GM18502 (cell line): ENCODE data around the gene HHIPL2.

Experiments
- ATAC-seq: cut with Tn5 transposase; IDR thresholded peaks from one replicate; pipeline ENCODE4 v1.9.1; 2021; ENCODE audit warnings: mild to moderate bottlenecking; ENCODE audit not compliant: unreplicated experiment, poor library complexity

The HHIPL2 gene

DNA sequence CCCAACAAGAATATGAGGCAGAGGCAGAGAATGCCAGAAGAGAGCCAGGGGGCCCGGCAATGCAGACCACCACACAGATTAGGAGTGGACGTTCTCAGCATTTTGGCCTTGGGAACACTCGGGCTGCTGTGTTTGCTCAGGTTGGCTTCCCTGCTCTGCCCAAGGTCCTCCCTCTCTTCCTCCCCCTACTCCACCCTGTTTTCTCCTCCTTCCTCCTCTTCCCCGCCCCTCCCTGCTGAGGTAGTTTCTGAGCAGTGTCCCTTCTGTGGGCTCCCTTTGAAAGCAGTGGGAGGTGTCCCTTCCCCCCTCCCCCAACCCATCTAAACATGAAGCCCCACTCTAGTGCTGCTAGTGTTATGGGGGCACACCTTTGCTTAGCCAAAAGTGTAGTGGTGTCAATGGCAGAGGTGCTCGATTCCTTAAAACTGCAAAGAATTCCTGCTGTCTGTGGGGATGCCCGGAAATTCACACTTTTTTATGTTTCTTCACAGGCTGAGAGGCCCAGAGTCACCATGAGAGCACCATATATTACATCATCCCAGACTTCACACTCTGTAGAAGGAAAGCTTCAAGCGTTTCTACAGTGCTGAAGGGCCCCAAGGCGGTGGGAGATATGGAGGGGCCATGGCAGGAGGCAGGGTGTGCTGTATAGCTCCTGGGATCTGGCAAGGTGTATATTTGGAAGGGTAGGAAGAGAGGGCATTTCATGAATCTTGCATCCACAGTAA lies at the start of gene HHIPL2:
Gene HHIPL2 (minus strand): TSS at position 161 of the 728 bp plus-strand sequence. CDS start 60 bp downstream, at position 101.
- ATAC-seq: no peak

- no peak for ATAC-seq
Measured at GRCh38 chr1:222596696-222597095, 48.8 kb upstream of the HHIPL2 start.

GRCh38 chr1:222594789-222595188 lies 46.9 kb upstream of the HHIPL2 start:
- ATAC-seq: no peak

DNA sequence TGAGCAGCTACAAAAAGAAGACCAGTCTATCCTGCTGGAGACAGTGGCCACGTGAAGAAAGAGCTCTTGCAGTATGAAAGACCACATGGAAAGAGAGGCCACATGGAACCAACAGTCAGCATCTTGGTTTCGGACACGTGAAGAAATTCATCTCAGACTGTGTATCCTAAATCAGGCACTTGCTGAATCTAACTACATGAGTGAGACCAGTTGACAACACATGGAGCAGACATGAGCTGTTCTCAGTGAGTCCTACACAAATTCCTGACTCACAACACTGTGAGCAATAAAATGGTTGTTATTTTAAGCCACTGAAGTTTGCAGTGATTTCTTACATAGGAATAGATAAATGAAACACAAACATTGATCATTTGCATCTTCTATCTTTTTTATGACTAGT lies 44.3 kb upstream of the HHIPL2 start:
- no peak for ATAC-seq

DNA sequence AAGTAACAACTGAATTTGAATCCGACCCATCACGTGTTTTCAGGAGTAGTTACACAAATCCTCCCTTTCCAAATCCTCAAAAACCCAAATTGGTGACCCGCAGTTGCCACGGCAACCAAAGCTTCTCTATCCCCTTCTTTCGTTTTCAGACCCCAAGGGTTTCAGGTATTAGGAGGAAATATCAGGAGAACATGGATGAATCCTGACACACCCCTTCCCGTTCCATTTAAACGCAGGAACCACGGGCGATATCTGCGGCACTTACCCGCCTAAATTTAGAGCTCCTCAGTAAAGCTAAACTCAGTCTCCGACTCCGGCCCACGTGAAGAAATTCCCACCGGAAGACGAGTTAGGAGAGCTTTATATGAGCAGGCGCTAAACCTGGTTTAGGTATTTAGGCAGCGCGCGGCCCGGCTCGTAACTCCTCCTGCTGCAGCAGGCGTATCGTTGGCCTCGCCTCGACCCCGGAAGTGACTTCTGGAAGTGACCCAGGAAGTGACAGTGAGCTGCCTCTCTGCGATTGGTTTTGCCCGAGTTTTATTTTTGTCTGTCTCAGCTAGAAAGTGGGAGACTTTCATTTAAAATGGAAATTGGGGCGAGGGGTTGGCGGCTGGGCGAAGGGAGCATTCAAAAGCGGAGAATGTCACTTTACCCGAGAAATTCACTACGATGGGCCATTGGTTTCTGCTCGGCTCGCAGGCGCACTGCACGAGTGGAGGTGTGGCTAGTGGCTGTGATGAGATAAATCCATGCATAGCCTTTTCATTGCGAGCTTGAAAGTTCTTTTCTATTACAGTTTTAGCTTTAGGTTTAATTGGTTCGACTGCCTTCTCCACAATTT lies 41.8 kb upstream of the HHIPL2 start, which contains the start of gene TAF1A:
Gene TAF1A (minus strand): TSS at position 472 of the 841 bp plus-strand sequence.
- peak; percentile 98 for ATAC-seq

DNA sequence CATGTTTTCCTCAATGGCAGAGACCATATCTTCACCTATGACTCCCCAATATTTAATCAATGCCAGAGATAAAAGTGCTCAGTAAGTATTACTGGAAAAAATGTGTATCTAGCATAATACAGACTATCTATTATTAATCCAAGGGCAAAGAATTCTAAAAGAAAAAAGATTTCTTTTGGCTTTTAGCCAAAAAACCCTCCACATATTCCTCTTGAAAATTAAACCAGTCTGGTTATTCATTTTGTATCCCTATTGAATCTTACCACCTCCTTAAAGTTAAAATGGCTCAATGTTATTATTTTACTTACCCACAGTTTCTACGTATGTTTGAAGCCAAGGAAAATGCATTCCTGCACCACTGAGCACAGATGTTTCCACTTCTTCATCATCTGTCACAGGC lies 40.2 kb upstream of the HHIPL2 start:
- ATAC-seq: no peak

- no peak for ATAC-seq
Measured at GRCh38 chr1:222586842-222587241, 38.9 kb upstream of the HHIPL2 start.

DNA sequence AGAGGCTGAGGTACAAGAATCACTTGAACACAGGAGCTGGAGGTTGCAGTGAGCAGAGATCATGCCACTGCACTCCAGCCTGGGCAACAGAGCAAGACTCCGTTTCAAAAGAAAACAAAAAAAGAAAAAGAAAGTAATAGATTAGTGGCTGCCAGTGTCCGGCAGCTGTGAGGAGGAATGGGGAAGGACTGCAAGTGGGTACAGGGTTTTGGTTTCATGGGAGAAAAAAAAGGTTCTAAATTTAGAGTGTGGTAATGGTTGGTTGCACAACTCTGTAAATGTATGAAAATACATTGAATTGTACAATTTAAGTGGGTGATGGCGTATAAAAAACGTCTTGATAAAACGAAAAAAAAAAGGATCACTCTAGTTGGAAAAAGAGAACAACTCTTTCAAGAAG lies 35.2 kb upstream of the HHIPL2 start:
- peak; percentile 81 for ATAC-seq

GRCh38 chr1:222582099-222582774 lies 34.3 kb upstream of the HHIPL2 start:
- peak; percentile 67 for ATAC-seq

- ATAC-seq: no peak
Measured at GRCh38 chr1:222579316-222579715, 31.4 kb upstream of the HHIPL2 start.

DNA sequence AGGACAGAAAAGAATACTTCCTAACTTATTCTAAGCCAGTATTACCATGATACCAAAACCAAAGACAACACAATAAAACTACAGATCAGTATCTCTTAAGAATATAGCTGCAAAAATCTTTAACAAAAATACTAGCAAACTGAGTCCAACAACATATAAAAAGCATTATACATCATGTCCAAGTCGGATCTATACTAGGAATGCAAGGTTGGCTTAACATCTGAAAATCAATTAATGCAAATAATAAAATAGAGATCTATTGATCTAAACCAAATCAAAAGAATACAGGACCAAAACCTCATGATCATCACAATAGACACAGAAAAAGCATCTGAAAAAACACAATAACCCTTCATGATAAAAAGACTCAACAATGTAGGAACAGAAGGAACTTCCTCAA lies 22.9 kb upstream of the HHIPL2 start:
- ATAC-seq: no peak

GRCh38 chr1:222561656-222562055 lies 13.8 kb upstream of the HHIPL2 start:
- ATAC-seq: no peak

- ATAC-seq: no peak
Measured at GRCh38 chr1:222557574-222557973, 9.7 kb upstream of the HHIPL2 start.

GRCh38 chr1:222557148-222557547 lies 9.2 kb upstream of the HHIPL2 start:
- ATAC-seq: no peak

DNA sequence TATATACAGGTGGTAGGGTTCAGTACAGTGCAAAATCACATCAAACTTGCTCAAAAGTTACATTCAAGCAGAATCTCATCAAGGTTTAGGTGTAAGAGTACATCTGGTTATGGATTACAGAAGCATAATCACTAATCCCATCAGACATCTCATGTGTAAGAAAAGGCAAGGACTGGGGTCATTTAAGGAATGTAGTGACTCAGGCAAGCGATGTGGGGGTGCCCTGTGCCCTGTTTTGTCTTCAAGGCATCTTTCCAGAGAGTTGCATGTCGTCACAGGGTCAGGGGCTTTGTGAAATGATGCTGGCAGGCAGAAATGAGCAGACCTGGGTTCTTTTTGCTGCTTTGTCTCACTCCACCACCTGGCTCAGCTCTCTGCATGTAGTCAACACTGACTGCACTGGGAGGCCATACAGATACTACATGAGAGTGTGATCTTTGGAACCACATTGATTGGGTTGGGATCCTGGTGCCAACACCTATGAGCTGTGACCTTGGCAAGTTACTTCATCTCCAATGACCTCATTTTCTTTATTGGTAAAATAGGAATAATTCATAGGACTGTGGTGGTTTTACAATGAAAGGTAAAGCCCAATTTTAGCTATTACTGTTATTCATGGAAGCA lies 8.2 kb upstream of the HHIPL2 start:
- ATAC-seq: no peak

- no peak for ATAC-seq
Measured at GRCh38 chr1:222554177-222554576, 6.3 kb upstream of the HHIPL2 start.

DNA sequence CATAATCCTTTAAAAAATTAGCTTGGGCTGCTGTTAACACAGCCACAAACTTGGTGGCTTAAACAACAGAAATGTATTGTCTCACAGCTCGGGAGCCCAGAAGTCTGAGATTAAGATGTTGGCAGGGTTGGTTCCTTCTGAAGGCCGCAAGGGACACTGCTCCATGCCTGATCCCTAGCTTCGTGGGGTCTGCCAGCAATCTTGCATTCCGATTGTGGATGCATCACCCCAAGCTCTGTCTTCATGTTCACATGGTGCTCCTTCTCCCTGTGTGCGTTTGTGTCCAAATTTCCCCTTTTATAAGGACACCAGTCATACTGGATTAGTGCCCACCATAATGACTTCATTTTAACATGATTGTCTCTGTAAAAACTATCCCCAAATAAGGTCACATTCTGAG lies 5.0 kb upstream of the HHIPL2 start:
- no peak for ATAC-seq

DNA sequence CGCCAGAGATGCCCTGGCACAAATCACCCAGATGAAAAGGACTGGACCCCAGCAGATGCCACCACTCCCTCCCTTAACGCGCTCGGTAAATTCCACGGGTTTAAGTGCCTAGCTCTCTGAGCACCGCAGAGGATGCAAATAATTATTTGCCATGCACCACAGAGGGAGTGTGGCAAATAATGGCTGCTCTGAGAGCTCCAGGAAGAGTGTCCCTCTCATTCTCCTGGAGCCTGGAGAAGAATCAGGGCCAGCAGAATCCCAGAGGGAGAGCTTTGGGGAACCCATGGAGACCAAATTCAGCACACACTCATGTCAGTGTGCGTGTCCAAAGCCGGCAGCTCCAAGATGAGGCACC lies 667 bp downstream of the HHIPL2 start:
- ATAC-seq: no peak

DNA sequence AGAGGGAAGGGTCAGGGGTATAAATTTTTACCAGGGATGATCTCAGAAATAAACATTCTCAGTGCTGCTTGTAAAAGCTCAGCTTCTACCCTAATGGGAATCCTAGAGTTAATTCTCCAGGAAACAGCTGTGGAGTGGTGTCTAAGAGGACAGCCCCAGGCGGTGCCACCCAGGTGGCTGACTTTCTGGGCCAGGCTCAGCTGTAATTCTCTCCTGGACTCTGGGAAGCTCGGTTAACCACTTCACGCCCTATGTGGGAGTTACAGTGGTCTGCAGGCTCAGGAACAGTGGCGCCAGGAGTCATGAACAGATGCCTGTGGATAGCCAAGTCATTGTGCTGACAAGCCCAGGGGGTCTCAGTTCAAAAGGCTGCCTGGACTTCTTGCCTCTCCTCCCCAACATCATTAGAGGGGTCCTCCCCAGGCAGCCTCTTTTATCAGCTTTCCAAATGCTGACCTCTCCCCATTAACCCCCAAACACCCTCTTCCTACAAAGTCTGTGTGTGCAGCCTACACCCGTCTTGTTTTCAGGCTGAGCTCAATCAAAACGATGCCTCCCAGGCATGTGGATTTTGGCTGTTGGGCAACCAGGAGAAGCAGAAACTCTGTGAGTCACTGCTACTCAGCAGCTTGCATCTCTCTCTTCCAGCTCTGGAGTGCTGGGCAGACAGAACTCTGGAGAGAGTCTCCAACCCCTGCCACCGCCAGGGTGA lies 1.2 kb downstream of the HHIPL2 start:
- ATAC-seq: no peak

- no peak for ATAC-seq
Measured at GRCh38 chr1:222546091-222546490, 1.8 kb downstream of the HHIPL2 start.
